Parathyroid adenoma (tissue), 2 donors: ENCODE measurements around the gene CCDC69.

Experiments
- H2AFZ ChIP-seq: fragments of 300-600 bp; sonication (generic); one replicate; pipeline ENCODE4 v1.7.0; 2017; ENCODE audit warnings: antibody characterized with exemption, mild to moderate bottlenecking
- H3K27ac ChIP-seq: fragments of 300-600 bp; sonication (generic); one replicate; pipeline ENCODE4 v1.7.0; 2017
- H3K27me3 ChIP-seq: fragments of 300-600 bp; sonication (generic); one replicate; pipeline ENCODE4 v1.7.0; 2017; ENCODE audit warnings: low read length; ENCODE audit not compliant: control insufficient read depth, insufficient read depth
- H3K36me3 ChIP-seq: fragments of 300-600 bp; sonication (generic); one replicate; pipeline ENCODE4 v1.7.0; 2017; ENCODE audit warnings: low read length; ENCODE audit not compliant: control insufficient read depth, insufficient read depth
- H3K4me1 ChIP-seq: fragments of 300-600 bp; sonication (generic); one replicate; pipeline ENCODE4 v1.7.0; 2017; ENCODE audit warnings: control low read depth
- H3K4me2 ChIP-seq: fragments of 300-600 bp; sonication (generic); one replicate; pipeline ENCODE4 v1.7.0; 2017; ENCODE audit warnings: low read length
- H3K4me3 ChIP-seq: fragments of 300-600 bp; sonication (generic); one replicate; pipeline ENCODE4 v1.7.0; 2017; ENCODE audit warnings: low read depth, low read length
- H3K79me2 ChIP-seq: fragments of 300-600 bp; sonication (generic); one replicate; pipeline ENCODE4 v1.7.0; 2017; ENCODE audit warnings: control low read depth
- H3K9ac ChIP-seq: fragments of 300-600 bp; sonication (generic); one replicate; pipeline ENCODE4 v1.7.0; 2017; ENCODE audit warnings: mild to moderate bottlenecking
- H3K9me3 ChIP-seq: fragments of 300-600 bp; sonication (generic); one replicate; pipeline ENCODE4 v1.7.0; 2017; ENCODE audit warnings: low read length; ENCODE audit not compliant: control insufficient read depth
- CTCF ChIP-seq: fragments of 300-600 bp; sonication (generic); IDR thresholded peaks from one replicate; pipeline ENCODE4 v1.7.0; 2017; ENCODE audit warnings: antibody characterized with exemption, mild to moderate bottlenecking
- donor health status: primary hyperparathyroidism.

The CCDC69 gene

GRCh38 chr5:151153300-151153699, 70.6 kb downstream of the CCDC69 start:
- H2AFZ ChIP-seq, result no peak overlapping the region
- no peak overlapping the region for H3K4me2 ChIP-seq
- no peaks in the 10 kb centered on the region for H3K36me3 ChIP-seq
- H3K9ac ChIP-seq, result no peak overlapping the region
- H3K9me3 ChIP-seq, result no peaks in the 10 kb centered on the region
- TF ChIP-seq CTCF, result no peak
- H3K27me3 ChIP-seq, result no peaks in the 10 kb centered on the region
- H3K79me2 ChIP-seq, result peaks cover 57% of the 10 kb centered on the region
- H3K27ac ChIP-seq, result no peak overlapping the region
- H3K4me1 ChIP-seq, result peaks cover 35% of the 10 kb centered on the region
- H3K4me3 ChIP-seq, result no peak overlapping the region

GRCh38 chr5:151151793-151152192, 72.1 kb downstream of the CCDC69 start:
- H3K27me3 ChIP-seq, result no peaks in the 10 kb centered on the region
- no peak overlapping the region for H3K4me3 ChIP-seq
- H2AFZ ChIP-seq, result no peak overlapping the region
- H3K4me2 ChIP-seq, result peak overlapping the region; percentile 5
- H3K9ac ChIP-seq, result no peak overlapping the region
- peaks cover 31% of the 10 kb centered on the region for H3K4me1 ChIP-seq
- H3K9me3 ChIP-seq, result no peaks in the 10 kb centered on the region
- TF ChIP-seq CTCF, result no peak
- peaks cover 61% of the 10 kb centered on the region for H3K79me2 ChIP-seq
- peak overlapping the region; percentile 81 for H3K27ac ChIP-seq
- H3K36me3 ChIP-seq, result no peaks in the 10 kb centered on the region

- Histone ChIP-seq H3K79me2 (peaks cover 63% of the 10 kb centered on the region), H3K4me3 (no peak overlapping the region), H3K9ac (no peak overlapping the region), H2AFZ (peak overlapping the region; percentile 57), H3K27me3 (no peaks in the 10 kb centered on the region), H3K4me2 (peak overlapping the region; percentile 20), H3K9me3 (no peaks in the 10 kb centered on the region), H3K4me1 (peaks cover 30% of the 10 kb centered on the region), H3K36me3 (no peaks in the 10 kb centered on the region), H3K27ac (peak overlapping the region; percentile 81)
- TF ChIP-seq CTCF, result no peak
Measured at GRCh38 chr5:151151263-151151660, 72.6 kb downstream of the CCDC69 start.

- no peak for TF ChIP-seq CTCF
- no peaks in the 10 kb centered on the region for H3K36me3 ChIP-seq
- H3K9me3 ChIP-seq, result no peaks in the 10 kb centered on the region
- H3K4me3 ChIP-seq, result no peak overlapping the region
- peak overlapping the region; percentile 81 for H3K27ac ChIP-seq
- H3K9ac ChIP-seq, result no peak overlapping the region
- H3K4me1 ChIP-seq, result peaks cover 24% of the 10 kb centered on the region
- H3K27me3 ChIP-seq, result no peaks in the 10 kb centered on the region
- H3K79me2 ChIP-seq, result peaks cover 69% of the 10 kb centered on the region
- peak overlapping the region; percentile 20 for H3K4me2 ChIP-seq
- H2AFZ ChIP-seq, result peak overlapping the region; percentile 57
Measured at GRCh38 chr5:151150471-151151262, 73.2 kb downstream of the CCDC69 start.

- Histone ChIP-seq H3K4me3 (no peak overlapping the region), H2AFZ (no peak overlapping the region), H3K79me2 (peaks cover 79% of the 10 kb centered on the region), H3K4me2 (no peak overlapping the region), H3K27me3 (no peaks in the 10 kb centered on the region), H3K4me1 (peaks cover 24% of the 10 kb centered on the region), H3K36me3 (no peaks in the 10 kb centered on the region), H3K9me3 (no peaks in the 10 kb centered on the region), H3K27ac (no peak overlapping the region), H3K9ac (no peak overlapping the region)
- no peak for TF ChIP-seq CTCF
Measured at GRCh38 chr5:151148583-151148982, 75.3 kb downstream of the CCDC69 start.
